Measurements from ENCODE around the gene CHTOP. TPM values are rescaled to one million over a fixed set of nuclear protein-coding genes. Genes with fewer than 3 reads are reported as not detected.
"Not testable (repeated sequence)": the region's sequence is repeated elsewhere in the genome, so short reads cannot be mapped to it uniquely, and the experiment has no call there.

CHTOP gene
- total RNA-seq, 1 experiment from 2014 or later = 83.9 TPM

DNA sequence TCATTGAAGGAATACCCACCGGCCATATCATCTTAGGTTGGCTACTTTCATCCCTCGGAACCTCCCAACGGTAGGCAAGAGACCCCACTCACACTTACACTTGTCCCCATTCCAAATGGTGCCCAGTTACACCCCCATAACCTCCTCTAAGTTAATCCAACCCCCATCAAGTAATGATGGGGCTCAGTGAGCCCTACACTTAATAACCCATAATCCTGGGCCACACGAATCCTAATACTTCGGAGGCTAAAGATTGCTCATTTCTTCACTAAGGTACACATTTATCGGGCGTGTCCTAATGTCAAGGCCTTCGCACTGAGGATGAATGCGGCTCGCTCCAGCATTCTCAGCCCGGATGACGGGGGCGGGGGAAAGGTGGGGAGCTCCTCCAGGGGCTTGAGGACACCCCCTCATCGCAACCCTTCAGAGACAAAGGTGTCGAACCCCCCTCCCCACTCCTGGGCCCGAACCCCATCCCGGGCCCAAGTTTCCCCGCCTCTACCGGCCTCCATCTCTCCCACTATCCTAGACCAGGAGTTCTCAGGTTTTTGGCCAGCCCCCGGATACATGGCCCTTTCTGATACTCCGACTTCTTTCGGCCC lies 36.5 kb downstream of the CHTOP start:
- intact Hi-C loops (cut with micrococcal nuclease; ENCODE audit: unreplicated experiment) = loop anchor here (2.0 to 10.0 kb wide), 5 partner anchors 36 to 602 kb away; partner anchors contain the start of genes CHTOP, HAX1, RAB13 and S100A9
- H3K79me2 ChIP-seq (ENCODE audit: low read depth) = peaks cover 46% of the 10 kb centered on the region
- no peak for DNase-seq
- H3K36me3 ChIP-seq (ENCODE audit: low read depth) = peaks cover 40% of the 10 kb centered on the region
- ChIA-PET POLR2A (ENCODE audit: unreplicated experiment) (interaction anchor here (0.6 kb wide), 1 partner anchor 88 kb away, joined by 4 read pairs; no protein-coding TSS in a partner anchor), CTCF (no interaction called here)
- H3K4me1 ChIP-seq (replicated peaks; ENCODE audit: insufficient read depth) = peaks cover 13% of the 10 kb centered on the region
- peaks cover 62% of the 10 kb centered on the region for H3F3A ChIP-seq (ENCODE audit: insufficient read depth, low read depth)
- H3K27me3 ChIP-seq (ENCODE audit: insufficient read depth, low read depth) = no peaks in the 10 kb centered on the region
- H4K20me1 ChIP-seq (ENCODE audit: insufficient read depth) = 0 out of 2 replicates have a peak, but pooled peaks cover 6% of the 10 kb centered on the region
- peak overlapping the region; percentile 91 for H3K4me2 ChIP-seq
- no peaks in the 10 kb centered on the region for H3K9me3 ChIP-seq (ENCODE audit: insufficient read depth, low read depth)
- H3K27ac ChIP-seq = peak overlapping the region; percentile 30
- BruUV-seq (replicated peaks) = TSS peak; percentile 67
- peak overlapping the region; percentile 72 for H2AFZ ChIP-seq
- peak overlapping the region; percentile 75 for H3K4me3 ChIP-seq
- TF ChIP-seq EZH2 (IDR thresholded peaks at IDR 0.05; ENCODE audit: low read depth) = no peak
- TF ChIP-seq, protein P1, sequence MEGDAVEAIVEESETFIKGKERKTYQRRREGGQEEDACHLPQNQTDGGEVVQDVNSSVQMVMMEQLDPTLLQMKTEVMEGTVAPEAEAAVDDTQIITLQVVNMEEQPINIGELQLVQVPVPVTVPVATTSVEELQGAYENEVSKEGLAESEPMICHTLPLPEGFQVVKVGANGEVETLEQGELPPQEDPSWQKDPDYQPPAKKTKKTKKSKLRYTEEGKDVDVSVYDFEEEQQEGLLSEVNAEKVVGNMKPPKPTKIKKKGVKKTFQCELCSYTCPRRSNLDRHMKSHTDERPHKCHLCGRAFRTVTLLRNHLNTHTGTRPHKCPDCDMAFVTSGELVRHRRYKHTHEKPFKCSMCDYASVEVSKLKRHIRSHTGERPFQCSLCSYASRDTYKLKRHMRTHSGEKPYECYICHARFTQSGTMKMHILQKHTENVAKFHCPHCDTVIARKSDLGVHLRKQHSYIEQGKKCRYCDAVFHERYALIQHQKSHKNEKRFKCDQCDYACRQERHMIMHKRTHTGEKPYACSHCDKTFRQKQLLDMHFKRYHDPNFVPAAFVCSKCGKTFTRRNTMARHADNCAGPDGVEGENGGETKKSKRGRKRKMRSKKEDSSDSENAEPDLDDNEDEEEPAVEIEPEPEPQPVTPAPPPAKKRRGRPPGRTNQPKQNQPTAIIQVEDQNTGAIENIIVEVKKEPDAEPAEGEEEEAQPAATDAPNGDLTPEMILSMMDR (conservative IDR thresholded peaks at IDR 0.05) = no peak
- H3K9me2 ChIP-seq (ENCODE audit: insufficient read depth) = no peaks in the 10 kb centered on the region

DNA sequence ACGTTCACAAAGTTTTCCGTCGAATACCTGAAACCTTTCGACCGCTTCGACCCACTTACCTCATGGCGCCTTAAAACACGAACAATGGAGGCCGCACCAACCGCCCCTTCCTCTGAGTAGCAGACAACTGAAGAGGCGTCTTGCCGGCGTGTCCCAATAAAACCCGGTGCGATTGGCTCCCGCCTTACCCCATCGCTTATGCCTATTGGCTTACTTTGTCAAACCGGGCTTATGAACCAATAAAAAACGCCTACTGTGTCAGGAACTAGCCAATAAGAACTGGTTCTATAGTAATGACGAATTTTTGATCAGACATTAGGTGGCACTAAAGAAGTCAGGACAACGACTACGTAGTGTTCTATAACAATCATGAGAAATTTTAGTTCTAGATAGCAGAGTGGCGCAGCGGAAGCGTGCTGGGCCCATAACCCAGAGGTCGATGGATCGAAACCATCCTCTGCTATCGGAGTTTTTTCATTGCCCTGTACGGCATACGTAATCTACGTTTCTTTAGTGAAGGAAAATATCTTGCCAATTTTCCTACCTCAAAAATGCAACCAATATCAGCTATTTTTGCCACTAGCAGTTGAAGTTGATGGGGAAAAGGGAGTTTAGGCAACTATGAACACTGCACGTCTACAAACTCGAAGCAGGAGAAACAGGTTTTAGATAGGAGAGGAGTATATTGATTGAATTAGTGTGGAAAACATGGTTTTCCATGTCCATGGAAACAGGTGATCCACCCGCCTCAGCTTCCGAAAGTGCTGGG lies 37.2 kb downstream of the CHTOP start, which contains the start of gene ILF2:
Gene ILF2, minus strand, starts transcription at position 135 of the 769 bp plus-strand sequence. Its CDS starts 71 bp downstream, at position 64.
- H3K27ac ChIP-seq = peak within 1 kb of the TSS; percentile 72
- peak within 1 kb of the TSS; percentile 91 for H3K4me2 ChIP-seq
- H3K9me2 ChIP-seq (ENCODE audit: insufficient read depth) = no peaks in the 10 kb centered on the region
- peak within 1 kb of the TSS; percentile 75 for H3K4me3 ChIP-seq
- H3K79me2 ChIP-seq (ENCODE audit: low read depth) = peaks cover 46% of the 10 kb centered on the region
- 0 out of 2 replicates have a peak, but pooled peaks cover 6% of the 10 kb centered on the region for H4K20me1 ChIP-seq (ENCODE audit: insufficient read depth)
- no peaks in the 10 kb centered on the region for H3K27me3 ChIP-seq (ENCODE audit: insufficient read depth, low read depth)
- H2AFZ ChIP-seq = peak within 1 kb of the TSS; percentile 88
- CTCF ChIA-PET = no interaction called here
- no peak for TF ChIP-seq EZH2 (IDR thresholded peaks at IDR 0.05; ENCODE audit: low read depth)
- TF ChIP-seq, protein P1 (conservative IDR thresholded peaks at IDR 0.05) = 0 out of 2 replicates have a peak, but pooled peaks have one; percentile 14
- DNase-seq = peak; percentile 94 to 100
- H3K9me3 ChIP-seq (ENCODE audit: insufficient read depth, low read depth) = no peaks in the 10 kb centered on the region
- intact Hi-C loops (cut with micrococcal nuclease; ENCODE audit: unreplicated experiment) = loop anchor here (1.0 to 10.0 kb wide), 8 partner anchors 36 to 601 kb away; partner anchors contain the start of genes CHTOP, HAX1, RAB13 and S100A9
- H3K36me3 ChIP-seq (ENCODE audit: low read depth) = peaks cover 33% of the 10 kb centered on the region
- BruUV-seq (replicated peaks) = TSS peak; percentile 61
- H3F3A ChIP-seq (ENCODE audit: insufficient read depth, low read depth) = peaks cover 57% of the 10 kb centered on the region
- POLR2A ChIA-PET (ENCODE audit: unreplicated experiment) = interaction anchor here (0.6 to 0.7 kb wide), 4 partner anchors 24 to 307 kb away, joined by 3 to 7 read pairs (median 4); partner anchors contain the start of genes CREB3L4 and JTB
- peaks cover 13% of the 10 kb centered on the region for H3K4me1 ChIP-seq (replicated peaks; ENCODE audit: insufficient read depth)

DNA sequence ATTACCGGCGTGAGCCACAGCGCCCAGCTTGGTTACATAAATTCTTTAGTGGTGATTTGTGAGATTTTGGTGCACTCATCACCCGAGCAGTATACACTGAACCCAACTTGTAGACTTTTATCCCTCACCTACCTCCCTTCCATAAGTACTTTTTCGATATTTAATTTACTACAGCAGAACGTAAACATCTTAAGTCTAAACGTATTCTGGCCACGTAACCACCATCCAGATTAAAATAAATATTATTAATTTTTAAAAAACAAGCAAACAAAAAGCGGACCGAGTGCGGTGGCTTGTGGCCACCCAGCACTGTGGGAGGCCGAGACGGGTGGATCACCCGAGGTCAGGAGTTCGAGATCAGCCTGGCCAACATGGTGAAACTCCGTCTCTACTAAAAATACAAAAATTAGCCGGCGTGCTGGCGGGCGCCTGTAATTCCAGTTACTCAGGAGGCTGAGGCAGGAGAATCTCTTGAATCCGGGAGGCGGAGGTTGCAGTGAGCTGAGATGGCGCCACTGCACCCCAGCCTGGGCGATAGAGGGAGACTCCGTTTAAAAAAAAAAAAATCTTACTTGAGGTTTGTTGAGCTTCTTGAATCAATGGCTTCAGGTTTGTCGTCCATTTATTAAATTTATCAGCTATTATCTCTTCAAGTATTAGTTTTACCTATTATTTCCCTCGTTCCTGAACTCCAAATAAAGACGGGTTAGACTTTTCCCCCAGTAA lies 37.9 kb downstream of the CHTOP start:
- BruUV-seq (replicated peaks); H3K9me2 ChIP-seq (ENCODE audit: insufficient read depth); H4K20me1 ChIP-seq (ENCODE audit: insufficient read depth); H3K9me3 ChIP-seq (ENCODE audit: insufficient read depth, low read depth); H3K27me3 ChIP-seq (ENCODE audit: insufficient read depth, low read depth): not testable (repeated sequence)
- Histone ChIP-seq H3K4me1 (replicated peaks; ENCODE audit: insufficient read depth) (peaks cover 13% of the 10 kb centered on the region), H3K4me3 (peak overlapping the region; percentile 45), H3K36me3 (ENCODE audit: low read depth) (peaks cover 28% of the 10 kb centered on the region), H3K27ac (peak overlapping the region; percentile 72), H2AFZ (peak overlapping the region; percentile 88), H3K79me2 (ENCODE audit: low read depth) (peaks cover 39% of the 10 kb centered on the region), H3K4me2 (peak overlapping the region; percentile 59), H3F3A (ENCODE audit: insufficient read depth, low read depth) (peaks cover 53% of the 10 kb centered on the region)
- intact Hi-C loops (cut with micrococcal nuclease; ENCODE audit: unreplicated experiment) = loop anchor here (1.0 to 10.0 kb wide), 8 partner anchors 37 to 601 kb away; partner anchors contain the start of genes CHTOP, HAX1, RAB13 and S100A9
- peak in 1 of 2 experiments; percentile 48 for DNase-seq
- ChIA-PET CTCF (interaction anchor here (0.6 kb wide), 2 partner anchors 169 to 1324 kb away, joined by 3 read pairs; no protein-coding TSS in a partner anchor), POLR2A (ENCODE audit: unreplicated experiment) (interaction anchor here (0.6 to 0.7 kb wide), 7 partner anchors 36 to 306 kb away, joined by 3 to 7 read pairs (median 5); partner anchors contain the start of genes CREB3L4 and JTB)

Data from PC-9 (cell line).